ENCODE measurements around the gene SMIM30. TPM values are rescaled to one million over a fixed set of nuclear protein-coding genes. Genes with fewer than 3 reads are reported as not detected.

SMIM30 gene
- total and polyA plus RNA-seq, 10 donors, result 29.1 to 98.7 (median 64.7) TPM

DNA sequence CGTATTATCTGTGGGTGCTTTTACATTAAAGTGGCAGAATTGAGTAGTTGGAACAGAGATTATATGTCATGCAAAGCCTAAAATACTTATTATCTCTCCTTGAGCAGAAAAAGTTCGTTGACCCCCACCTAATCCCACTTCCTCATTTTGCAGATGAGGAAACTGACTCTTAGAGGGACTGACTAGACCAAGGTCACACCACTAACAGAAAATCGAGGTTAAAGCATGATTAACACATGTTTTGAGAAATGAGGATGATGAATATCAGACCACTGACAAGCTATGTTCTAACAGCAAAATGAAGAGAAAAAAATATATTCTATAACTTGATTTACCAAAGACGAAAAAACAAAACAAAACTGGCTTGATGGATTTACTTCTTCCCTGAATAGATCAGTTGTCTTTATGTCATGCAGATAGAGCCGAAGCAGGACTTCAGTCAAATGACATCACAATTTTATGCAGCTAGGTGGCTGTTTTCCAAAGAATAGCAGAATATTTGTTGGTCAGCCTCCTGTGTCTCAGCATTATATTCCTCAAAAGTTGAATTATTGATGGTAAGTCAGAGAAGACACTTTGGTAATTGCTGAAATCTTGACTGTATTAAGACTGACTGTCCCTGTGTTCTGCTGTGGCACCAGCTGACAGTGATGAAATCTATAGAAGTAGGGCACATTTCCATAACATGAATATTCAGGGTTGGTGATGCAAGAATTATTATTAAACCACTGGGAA lies 24.2 kb upstream of the SMIM30 start:
- Histone ChIP-seq H3K27me3 (replicated peaks in 1 of 7) (no peaks in the 10 kb centered on the region), H3K9me3 (no peaks in the 10 kb centered on the region), H3K4me3 (no peak overlapping the region), H3K27ac (no peak overlapping the region), H3K4me1 (peaks cover 0 to 15% (median 0%) of the 10 kb centered on the region in 6 donors), H3K36me3 (no peaks in the 10 kb centered on the region)
- intact Hi-C loops (cut with DNase I; ENCODE audit: low total_unique reads), result no loop called here
- WGBS, 5 donors, result 38 to 47% (median 40%) methylated on average over 5 of the region's 5 CpGs
- no peak for DNase-seq
- TF ChIP-seq, protein P1, sequence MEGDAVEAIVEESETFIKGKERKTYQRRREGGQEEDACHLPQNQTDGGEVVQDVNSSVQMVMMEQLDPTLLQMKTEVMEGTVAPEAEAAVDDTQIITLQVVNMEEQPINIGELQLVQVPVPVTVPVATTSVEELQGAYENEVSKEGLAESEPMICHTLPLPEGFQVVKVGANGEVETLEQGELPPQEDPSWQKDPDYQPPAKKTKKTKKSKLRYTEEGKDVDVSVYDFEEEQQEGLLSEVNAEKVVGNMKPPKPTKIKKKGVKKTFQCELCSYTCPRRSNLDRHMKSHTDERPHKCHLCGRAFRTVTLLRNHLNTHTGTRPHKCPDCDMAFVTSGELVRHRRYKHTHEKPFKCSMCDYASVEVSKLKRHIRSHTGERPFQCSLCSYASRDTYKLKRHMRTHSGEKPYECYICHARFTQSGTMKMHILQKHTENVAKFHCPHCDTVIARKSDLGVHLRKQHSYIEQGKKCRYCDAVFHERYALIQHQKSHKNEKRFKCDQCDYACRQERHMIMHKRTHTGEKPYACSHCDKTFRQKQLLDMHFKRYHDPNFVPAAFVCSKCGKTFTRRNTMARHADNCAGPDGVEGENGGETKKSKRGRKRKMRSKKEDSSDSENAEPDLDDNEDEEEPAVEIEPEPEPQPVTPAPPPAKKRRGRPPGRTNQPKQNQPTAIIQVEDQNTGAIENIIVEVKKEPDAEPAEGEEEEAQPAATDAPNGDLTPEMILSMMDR (IDR thresholded peaks at IDR 0.05 in 8 of 11, conservative IDR thresholded peaks at IDR 0.05 in 3 of 11), result no peak

DNA sequence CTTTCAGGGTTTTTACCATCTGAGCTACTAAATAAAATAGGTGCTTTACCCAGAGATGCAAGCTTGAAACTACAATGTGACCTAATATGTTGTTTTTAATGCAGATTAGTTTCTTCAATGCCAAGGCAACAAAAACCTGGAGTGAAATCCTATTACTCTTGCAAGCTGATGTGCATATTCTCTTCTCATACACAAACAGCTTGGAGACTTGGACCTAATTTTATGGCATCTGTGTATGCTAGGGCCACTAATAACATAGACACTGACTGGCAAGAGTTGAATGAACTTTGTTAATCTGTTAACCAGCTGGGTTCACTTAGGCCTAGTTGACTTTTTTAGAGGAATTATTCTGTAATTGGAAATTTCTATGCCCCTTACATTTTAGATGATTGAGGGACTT lies 23.4 kb upstream of the SMIM30 start:
- Histone ChIP-seq H3K4me3 (no peak overlapping the region), H3K36me3 (no peaks in the 10 kb centered on the region), H3K9me3 (no peaks in the 10 kb centered on the region), H3K27ac (no peak overlapping the region), H3K27me3 (replicated peaks in 1 of 7) (no peaks in the 10 kb centered on the region), H3K4me1 (peaks cover 0 to 15% (median 0%) of the 10 kb centered on the region in 6 donors)
- TF ChIP-seq, protein P1 (IDR thresholded peaks at IDR 0.05 in 8 of 11, conservative IDR thresholded peaks at IDR 0.05 in 3 of 11), result no peak
- TF ChIP-seq POLR2A (IDR thresholded peaks at IDR 0.05), result no peak
- TF ChIP-seq POLR2AphosphoS5 (IDR thresholded peaks at IDR 0.05), result no peak
- no peak for DNase-seq
- intact Hi-C loops (cut with DNase I; ENCODE audit: low total_unique reads), result no loop called here

DNA sequence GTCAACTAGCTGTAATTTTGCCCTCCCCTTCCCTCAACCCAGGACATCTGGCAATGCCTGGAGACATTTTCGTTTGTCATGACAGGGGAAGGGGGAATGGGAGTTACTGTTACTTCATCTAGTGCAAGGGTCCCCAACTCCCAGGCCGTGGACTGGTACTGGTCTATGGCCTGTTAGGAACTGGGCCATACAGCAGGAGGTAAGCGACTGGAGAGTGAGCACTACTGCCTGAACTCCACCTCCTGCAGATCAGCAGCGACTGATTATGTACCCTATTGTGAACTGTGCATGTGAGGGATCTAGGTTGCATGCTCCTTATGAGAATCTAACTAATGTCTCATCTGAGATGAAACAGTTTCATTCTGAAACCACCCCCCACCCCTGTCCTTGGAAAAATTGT lies 22.6 kb upstream of the SMIM30 start:
- H3K9me3 ChIP-seq, result no peaks in the 10 kb centered on the region
- no peaks in the 10 kb centered on the region for H3K36me3 ChIP-seq
- TF ChIP-seq, protein P1 (IDR thresholded peaks at IDR 0.05 in 8 of 11, conservative IDR thresholded peaks at IDR 0.05 in 3 of 11), result no peak
- TF ChIP-seq POLR2A (IDR thresholded peaks at IDR 0.05) (no peak), POLR2AphosphoS5 (IDR thresholded peaks at IDR 0.05) (no peak)
- no peaks in the 10 kb centered on the region for H3K27me3 ChIP-seq (replicated peaks in 1 of 7)
- H3K4me1 ChIP-seq, result peaks cover 0 to 15% (median 0%) of the 10 kb centered on the region in 6 donors
- intact Hi-C loops (cut with DNase I; ENCODE audit: low total_unique reads), result no loop called here
- no peak overlapping the region for H3K27ac ChIP-seq
- no peak for DNase-seq
- WGBS, 5 donors, result 81 to 96% (median 86%) methylated on average over 4 of the region's 4 CpGs
- no peak overlapping the region for H3K4me3 ChIP-seq

DNA sequence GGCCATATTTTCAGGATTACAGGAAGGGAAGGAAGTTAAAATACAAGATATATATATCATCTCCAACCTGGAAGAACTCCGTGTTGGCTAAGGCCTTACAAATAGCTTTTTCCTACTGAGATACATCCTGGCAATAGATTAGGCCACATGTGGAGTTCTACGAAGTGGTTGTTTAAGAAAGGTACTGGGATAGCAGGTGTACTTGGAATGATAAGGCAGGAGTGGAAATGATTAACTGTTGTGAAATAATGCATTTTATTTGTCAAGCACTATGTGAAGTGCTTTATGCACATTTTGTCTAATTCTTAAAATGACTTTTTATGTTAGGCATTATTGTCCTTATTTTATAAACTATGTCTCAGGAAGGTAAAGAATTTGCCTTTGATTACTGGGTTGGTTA lies 18.9 kb upstream of the SMIM30 start:
- no peaks in the 10 kb centered on the region for H3K9me3 ChIP-seq
- no peaks in the 10 kb centered on the region for H3K27me3 ChIP-seq (replicated peaks in 1 of 7)
- intact Hi-C loops (cut with DNase I; ENCODE audit: low total_unique reads), result no loop called here
- 69 to 75% (median 73%) methylated on average over 2 of the region's 2 CpGs for WGBS, 5 donors
- no peaks in the 10 kb centered on the region for H3K36me3 ChIP-seq
- DNase-seq, result no peak
- peaks cover 0 to 5% (median 0%) of the 10 kb centered on the region in 6 donors for H3K4me1 ChIP-seq
- TF ChIP-seq, protein P1 (IDR thresholded peaks at IDR 0.05 in 8 of 11, conservative IDR thresholded peaks at IDR 0.05 in 3 of 11), result no peak
- TF ChIP-seq POLR2AphosphoS5 (IDR thresholded peaks at IDR 0.05) (no peak), POLR2A (IDR thresholded peaks at IDR 0.05) (no peak)
- H3K27ac ChIP-seq, result no peak overlapping the region
- H3K4me3 ChIP-seq, result no peak overlapping the region

Data from spleen (tissue), 11 donors.